ENCODE results near the gene ZSCAN18. TPM values are rescaled to one million over a fixed set of nuclear protein-coding genes. Genes with fewer than 3 reads are reported as not detected.
A peak's percentile ranks its signal among the peaks of the same experiment; 100 is the strongest.

The ZSCAN18 gene
- total RNA-seq, 1 donor: 27.3 TPM

DNA sequence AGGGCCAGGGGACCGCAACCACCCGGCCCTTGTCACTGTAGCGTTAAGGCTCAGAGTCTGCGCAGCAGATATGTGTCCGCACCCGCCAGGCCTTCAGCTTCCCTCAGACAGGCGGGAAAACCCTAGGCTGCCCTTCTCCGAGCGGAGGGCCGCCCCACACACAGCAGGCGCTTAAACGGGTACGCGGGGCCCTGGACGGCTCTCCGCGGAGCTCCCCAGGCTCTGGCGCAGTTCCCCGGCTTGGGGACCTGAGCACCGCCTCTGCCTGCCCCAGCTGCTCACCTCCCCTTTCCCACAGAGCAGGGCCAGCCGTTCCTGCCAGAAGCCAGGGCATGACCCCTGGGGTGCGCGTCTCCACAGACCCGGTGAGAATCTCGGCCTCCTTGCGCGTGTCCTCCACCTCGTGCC, 38.4 kb downstream of the ZSCAN18 start:
- peaks cover 5% of the 10 kb centered on the region for H3K4me1 ChIP-seq (ENCODE audit: insufficient read depth, low read length)
- H3K4me3 ChIP-seq (ENCODE audit: low read length): peak overlapping the region; percentile 24
- no peaks in the 10 kb centered on the region for H3K9me3 ChIP-seq (ENCODE audit: low read depth, low read length)
- no peaks in the 10 kb centered on the region for H3K27me3 ChIP-seq (ENCODE audit: insufficient read depth, low read length)

- Histone ChIP-seq H3K27me3 (ENCODE audit: insufficient read depth, low read length) (no peaks in the 10 kb centered on the region), H3K4me1 (ENCODE audit: insufficient read depth, low read length) (peaks cover 5% of the 10 kb centered on the region), H3K9me3 (ENCODE audit: low read depth, low read length) (no peaks in the 10 kb centered on the region), H3K4me3 (ENCODE audit: low read length) (peak within 1 kb of the TSS; percentile 24)
These were observed 38.9 kb downstream of the ZSCAN18 start, which contains the start of gene ZNF135 for GRCh38 chr19:58059003-58059670. Gene ZNF135 (plus strand): TSS chr19:58059282. CDS start chr19:58060003, 721 bp downstream.

GRCh38 chr19:58058467-58058866, 39.6 kb downstream of the ZSCAN18 start:
- H3K9me3 ChIP-seq (ENCODE audit: low read depth, low read length): no peaks in the 10 kb centered on the region
- H3K27me3 ChIP-seq (ENCODE audit: insufficient read depth, low read length): no peaks in the 10 kb centered on the region
- H3K4me1 ChIP-seq (ENCODE audit: insufficient read depth, low read length): peaks cover 5% of the 10 kb centered on the region
- H3K4me3 ChIP-seq (ENCODE audit: low read length): no peak overlapping the region

- no peaks in the 10 kb centered on the region for H3K9me3 ChIP-seq (ENCODE audit: low read depth, low read length)
- H3K4me3 ChIP-seq (ENCODE audit: low read length): no peak overlapping the region
- peaks cover 5% of the 10 kb centered on the region for H3K4me1 ChIP-seq (ENCODE audit: insufficient read depth, low read length)
- H3K27me3 ChIP-seq (ENCODE audit: insufficient read depth, low read length): no peaks in the 10 kb centered on the region
These were observed 41.2 kb downstream of the ZSCAN18 start for GRCh38 chr19:58056861-58057260.

- no peaks in the 10 kb centered on the region for H3K27me3 ChIP-seq (ENCODE audit: insufficient read depth, low read length)
- H3K4me1 ChIP-seq (ENCODE audit: insufficient read depth, low read length): peaks cover 5% of the 10 kb centered on the region
- no peak overlapping the region for H3K4me3 ChIP-seq (ENCODE audit: low read length)
- H3K9me3 ChIP-seq (ENCODE audit: low read depth, low read length): no peaks in the 10 kb centered on the region
These were observed 41.8 kb downstream of the ZSCAN18 start for GRCh38 chr19:58056261-58056660.

DNA sequence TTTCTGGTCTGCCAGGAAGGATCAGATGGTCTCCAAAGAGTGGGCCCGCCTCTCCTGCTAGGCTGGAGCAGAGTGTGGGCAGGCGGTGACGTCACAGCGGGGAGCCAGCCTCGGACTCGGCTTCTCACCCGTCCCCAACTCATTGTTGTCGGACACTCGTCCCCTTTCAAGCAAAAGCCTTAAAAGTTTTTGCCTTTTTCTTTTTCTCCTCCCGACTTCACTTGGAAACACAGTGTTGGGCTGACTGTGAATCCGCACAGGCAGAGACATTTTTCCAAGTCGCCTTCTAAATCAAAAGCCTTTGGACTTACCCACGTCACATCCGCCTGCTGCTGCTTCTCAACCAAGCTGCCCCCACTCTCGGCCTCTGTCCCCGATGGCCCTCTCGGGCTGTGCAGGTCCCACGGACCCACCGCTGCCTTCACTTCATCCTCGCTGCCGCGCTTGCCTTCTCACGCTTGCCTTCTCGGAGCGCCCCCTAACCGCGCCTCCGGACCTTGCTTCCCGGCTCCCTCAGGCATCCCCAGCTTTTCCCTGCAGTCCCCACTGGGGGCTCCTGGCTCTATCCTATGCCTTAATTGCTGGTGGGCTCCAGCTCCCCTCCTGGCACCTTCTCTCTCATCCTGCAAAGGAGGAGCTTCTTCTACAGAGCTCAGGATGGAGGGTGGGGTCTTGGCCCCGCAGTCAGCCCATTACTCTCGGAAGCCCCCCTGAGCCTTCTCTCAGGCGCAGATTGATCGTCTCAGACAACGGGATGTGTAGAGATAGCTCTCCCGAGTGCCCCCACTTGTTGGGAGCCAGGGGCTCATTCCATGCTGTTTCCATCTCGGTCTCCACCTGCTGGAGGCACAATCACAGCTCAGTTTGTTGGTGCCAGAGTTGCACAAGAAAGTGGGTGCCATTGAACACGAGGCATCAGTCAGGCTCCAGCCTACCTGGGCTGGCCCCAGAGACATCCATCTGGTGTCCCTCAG, 42.8 kb downstream of the ZSCAN18 start:
- Histone ChIP-seq H3K9me3 (ENCODE audit: low read depth, low read length) (no peaks in the 10 kb centered on the region), H3K27me3 (ENCODE audit: insufficient read depth, low read length) (no peaks in the 10 kb centered on the region), H3K4me1 (ENCODE audit: insufficient read depth, low read length) (peaks cover 5% of the 10 kb centered on the region), H3K4me3 (ENCODE audit: low read length) (no peak overlapping the region)

GRCh38 chr19:58053480-58054156, 44.4 kb downstream of the ZSCAN18 start:
- Histone ChIP-seq H3K4me3 (ENCODE audit: low read length) (no peak overlapping the region), H3K4me1 (ENCODE audit: insufficient read depth, low read length) (no peaks in the 10 kb centered on the region), H3K27me3 (ENCODE audit: insufficient read depth, low read length) (no peaks in the 10 kb centered on the region), H3K9me3 (ENCODE audit: low read depth, low read length) (no peaks in the 10 kb centered on the region)

DNA sequence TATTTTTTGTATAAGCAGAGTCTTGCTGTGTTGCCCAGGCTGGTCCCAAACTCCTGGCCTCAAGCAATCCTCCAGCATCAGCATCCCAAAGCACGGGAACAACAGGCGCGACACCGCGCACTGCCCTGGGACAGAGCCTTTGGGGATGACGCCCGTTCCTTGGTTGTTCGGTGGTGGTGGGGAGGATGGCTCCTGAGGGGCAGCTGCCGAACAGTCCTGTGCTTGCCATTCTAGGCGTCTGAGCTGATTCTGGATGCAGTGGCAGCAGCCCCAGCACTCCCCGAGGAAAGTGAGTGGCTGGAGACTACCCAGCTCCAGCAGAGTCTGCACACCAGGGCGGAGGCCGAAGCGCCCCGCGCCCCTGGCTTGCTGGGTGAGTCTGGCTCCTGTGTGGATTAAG, 45.8 kb downstream of the ZSCAN18 start:
- Histone ChIP-seq H3K27me3 (ENCODE audit: insufficient read depth, low read length) (no peaks in the 10 kb centered on the region), H3K4me3 (ENCODE audit: low read length) (no peak overlapping the region), H3K9me3 (ENCODE audit: low read depth, low read length) (no peaks in the 10 kb centered on the region), H3K4me1 (ENCODE audit: insufficient read depth, low read length) (no peaks in the 10 kb centered on the region)

GRCh38 chr19:58047672-58048071, 50.4 kb downstream of the ZSCAN18 start:
- Histone ChIP-seq H3K27me3 (ENCODE audit: insufficient read depth, low read length) (no peaks in the 10 kb centered on the region), H3K9me3 (ENCODE audit: low read depth, low read length) (no peaks in the 10 kb centered on the region), H3K4me3 (ENCODE audit: low read length) (no peak overlapping the region), H3K4me1 (ENCODE audit: insufficient read depth, low read length) (no peaks in the 10 kb centered on the region)

GRCh38 chr19:58046856-58047255, 51.2 kb downstream of the ZSCAN18 start:
- no peaks in the 10 kb centered on the region for H3K9me3 ChIP-seq (ENCODE audit: low read depth, low read length)
- no peaks in the 10 kb centered on the region for H3K4me1 ChIP-seq (ENCODE audit: insufficient read depth, low read length)
- H3K27me3 ChIP-seq (ENCODE audit: insufficient read depth, low read length): no peaks in the 10 kb centered on the region
- H3K4me3 ChIP-seq (ENCODE audit: low read length): no peak overlapping the region

DNA sequence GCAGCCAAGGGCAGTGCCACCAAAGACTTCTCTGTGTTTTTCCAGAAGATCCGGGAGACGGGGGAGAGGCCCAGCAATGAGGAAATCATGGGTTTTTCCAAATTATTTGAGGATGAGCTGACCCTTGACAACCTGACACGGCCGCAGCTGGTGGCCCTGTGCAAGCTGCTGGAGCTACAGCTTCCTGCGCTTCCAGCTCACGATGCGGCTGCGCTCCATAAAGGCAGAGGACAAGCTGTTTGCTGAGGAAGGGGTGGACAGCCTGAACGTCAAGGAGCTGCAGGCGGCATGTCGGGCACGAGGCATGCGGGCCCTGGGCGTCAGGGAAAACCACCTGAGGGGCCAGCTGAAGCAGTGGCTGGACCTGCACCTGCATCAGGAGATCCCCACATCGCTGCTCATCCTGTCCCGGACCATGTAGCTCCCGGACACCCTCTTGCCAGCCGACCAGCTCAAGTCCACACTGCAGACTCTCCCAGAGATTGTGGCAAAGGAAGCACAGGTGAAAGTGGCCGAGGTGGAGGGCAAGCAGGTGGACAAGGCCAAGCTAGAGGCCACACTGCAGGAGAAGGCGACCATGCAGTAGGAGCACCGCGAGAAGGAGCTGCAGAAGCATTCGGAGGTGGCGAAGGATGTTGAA, 52.5 kb downstream of the ZSCAN18 start:
- no peaks in the 10 kb centered on the region for H3K27me3 ChIP-seq (ENCODE audit: insufficient read depth, low read length)
- no peak overlapping the region for H3K4me3 ChIP-seq (ENCODE audit: low read length)
- no peaks in the 10 kb centered on the region for H3K9me3 ChIP-seq (ENCODE audit: low read depth, low read length)
- no peaks in the 10 kb centered on the region for H3K4me1 ChIP-seq (ENCODE audit: insufficient read depth, low read length)

DNA sequence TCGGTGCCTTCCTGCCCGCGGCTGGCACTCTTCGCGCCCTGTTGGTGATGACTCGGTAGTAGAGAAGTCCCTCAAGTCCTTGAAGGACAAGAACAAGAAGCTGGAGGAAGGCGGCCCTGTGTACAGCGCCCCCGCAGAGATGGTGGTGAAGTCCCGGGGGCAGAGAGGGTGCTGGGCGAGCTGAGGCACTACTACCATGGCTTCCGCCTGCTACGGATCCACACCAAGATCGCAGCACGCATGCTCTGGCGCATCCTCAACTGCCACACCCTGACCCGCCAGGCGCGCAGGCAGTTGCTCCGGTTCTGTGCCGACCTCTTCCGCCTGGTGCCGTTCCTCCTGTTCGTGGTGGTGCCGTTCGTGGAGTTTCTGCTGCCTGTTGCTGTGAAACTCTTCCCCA, 53.1 kb downstream of the ZSCAN18 start:
- Histone ChIP-seq H3K4me3 (ENCODE audit: low read length) (no peak overlapping the region), H3K9me3 (ENCODE audit: low read depth, low read length) (no peaks in the 10 kb centered on the region), H3K4me1 (ENCODE audit: insufficient read depth, low read length) (no peaks in the 10 kb centered on the region), H3K27me3 (ENCODE audit: insufficient read depth, low read length) (no peaks in the 10 kb centered on the region)

GRCh38 chr19:58044391-58044790, 53.6 kb downstream of the ZSCAN18 start:
- Histone ChIP-seq H3K4me3 (ENCODE audit: low read length) (no peak overlapping the region), H3K27me3 (ENCODE audit: insufficient read depth, low read length) (no peaks in the 10 kb centered on the region), H3K4me1 (ENCODE audit: insufficient read depth, low read length) (no peaks in the 10 kb centered on the region), H3K9me3 (ENCODE audit: low read depth, low read length) (no peaks in the 10 kb centered on the region)

DNA sequence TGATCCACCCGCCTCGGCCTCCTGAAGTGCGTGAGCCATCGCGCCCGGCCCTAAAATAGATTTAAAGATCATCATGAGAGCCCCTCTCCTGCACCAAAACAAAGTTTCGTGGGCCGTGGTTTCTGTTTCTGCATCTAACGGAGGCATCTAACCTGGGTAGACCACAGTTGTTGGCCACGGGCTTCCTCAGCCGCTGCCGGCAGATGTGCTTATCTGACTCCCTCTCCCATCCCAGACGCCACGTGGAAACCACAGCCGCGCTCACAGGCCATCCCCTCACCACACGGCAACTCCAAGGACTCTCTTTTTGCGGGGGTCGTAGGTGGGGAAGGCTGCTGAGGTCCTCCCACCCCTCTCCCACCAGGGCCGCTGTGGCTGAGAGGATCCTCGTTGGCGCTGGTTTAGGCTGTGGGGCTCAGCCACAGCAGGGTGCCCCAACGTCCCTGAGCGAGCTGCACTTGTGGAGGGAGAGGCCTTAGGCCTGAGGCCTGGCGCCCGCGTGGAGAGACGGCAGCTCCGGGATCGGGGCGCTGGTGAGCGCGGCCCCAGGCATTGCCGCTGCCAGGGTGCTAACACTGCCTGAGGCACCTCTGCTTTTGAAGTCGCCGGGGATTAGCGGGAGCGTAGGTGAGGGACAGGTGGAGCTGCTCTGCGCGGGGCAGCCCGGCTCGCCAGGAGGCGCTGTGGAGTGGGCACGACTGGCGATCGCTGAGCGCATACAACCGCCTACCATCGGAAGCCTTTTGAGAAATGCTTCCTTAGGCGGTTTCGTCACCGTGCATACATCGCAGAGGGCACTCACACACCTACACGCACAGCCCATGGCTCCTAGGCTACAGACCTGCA, 55.3 kb downstream of the ZSCAN18 start:
- no peaks in the 10 kb centered on the region for H3K9me3 ChIP-seq (ENCODE audit: low read depth, low read length)

More for the DNA sequence above, 55.3 kb downstream of the ZSCAN18 start:
- Histone ChIP-seq H3K4me3 (ENCODE audit: low read length) (no peak overlapping the region), H3K27me3 (ENCODE audit: insufficient read depth, low read length) (no peaks in the 10 kb centered on the region), H3K4me1 (ENCODE audit: insufficient read depth, low read length) (no peaks in the 10 kb centered on the region)
